ENCODE data around the gene UTS2B.

UTS2B gene

GRCh38 chr3:191320316-191320715, 10.0 kb downstream of the UTS2B start:
- H3K27me3 ChIP-seq (replicated peaks; ENCODE audit: control insufficient read depth, insufficient read depth, low read length), result no peaks in the 10 kb centered on the region
- H3K4me3 ChIP-seq (replicated peaks; ENCODE audit: low read depth, low read length), result no peak overlapping the region
- DNase-seq (ENCODE audit: extremely low read depth, insufficient read length), result no peak
- TF ChIP-seq CTCF (IDR thresholded peaks at IDR 0.05; ENCODE audit: insufficient read depth, low read length, poor library complexity, severe bottlenecking), result no peak
- H3K36me3 ChIP-seq (ENCODE audit: control insufficient read depth, insufficient read depth, low read length), result no peaks in the 10 kb centered on the region

GRCh38 chr3:191316876-191317603, 13.3 kb downstream of the UTS2B start:
- no peak for DNase-seq (ENCODE audit: extremely low read depth, insufficient read length)
- TF ChIP-seq CTCF (IDR thresholded peaks at IDR 0.05; ENCODE audit: insufficient read depth, low read length, poor library complexity, severe bottlenecking), result no peak
- Histone ChIP-seq H3K36me3 (ENCODE audit: control insufficient read depth, insufficient read depth, low read length) (no peaks in the 10 kb centered on the region), H3K4me3 (replicated peaks; ENCODE audit: low read depth, low read length) (no peak overlapping the region), H3K27me3 (replicated peaks; ENCODE audit: control insufficient read depth, insufficient read depth, low read length) (no peaks in the 10 kb centered on the region)

GRCh38 chr3:191314109-191314728, 16.1 kb downstream of the UTS2B start:
- Histone ChIP-seq H3K36me3 (ENCODE audit: control insufficient read depth, insufficient read depth, low read length) (no peaks in the 10 kb centered on the region), H3K27me3 (replicated peaks; ENCODE audit: control insufficient read depth, insufficient read depth, low read length) (no peaks in the 10 kb centered on the region), H3K4me3 (replicated peaks; ENCODE audit: low read depth, low read length) (no peak overlapping the region)
- no peak for TF ChIP-seq CTCF (IDR thresholded peaks at IDR 0.05; ENCODE audit: insufficient read depth, low read length, poor library complexity, severe bottlenecking)
- DNase-seq (ENCODE audit: extremely low read depth, insufficient read length), result no peak

- no peak for DNase-seq (ENCODE audit: extremely low read depth, insufficient read length)
- Histone ChIP-seq H3K36me3 (ENCODE audit: control insufficient read depth, insufficient read depth, low read length) (no peaks in the 10 kb centered on the region), H3K4me3 (replicated peaks; ENCODE audit: low read depth, low read length) (no peak overlapping the region), H3K27me3 (replicated peaks; ENCODE audit: control insufficient read depth, insufficient read depth, low read length) (no peaks in the 10 kb centered on the region)
- TF ChIP-seq CTCF (IDR thresholded peaks at IDR 0.05; ENCODE audit: insufficient read depth, low read length, poor library complexity, severe bottlenecking), result no peak
These were observed 17.0 kb downstream of the UTS2B start for GRCh38 chr3:191313296-191313695.

- Histone ChIP-seq H3K4me3 (replicated peaks; ENCODE audit: low read depth, low read length) (no peak overlapping the region), H3K27me3 (replicated peaks; ENCODE audit: control insufficient read depth, insufficient read depth, low read length) (no peaks in the 10 kb centered on the region), H3K36me3 (ENCODE audit: control insufficient read depth, insufficient read depth, low read length) (no peaks in the 10 kb centered on the region)
- no peak for DNase-seq (ENCODE audit: extremely low read depth, insufficient read length)
- no peak for TF ChIP-seq CTCF (IDR thresholded peaks at IDR 0.05; ENCODE audit: insufficient read depth, low read length, poor library complexity, severe bottlenecking)
These were observed 23.0 kb downstream of the UTS2B start for GRCh38 chr3:191307341-191307740.
